Nephron progenitor cell (in vitro differentiated cells): ENCODE results near the gene MFAP5.

Source experiments
- DNase-seq: peaks from one replicate; pipeline ENCODE4 v3.0.0; 2021
- H3K27ac Mint-ChIP-seq: 2 replicates; pipeline ENCODE4 v1.8.0; 2021; ENCODE audit warnings: mild to moderate bottlenecking, moderate library complexity, mixed read lengths
- H3K27me3 Mint-ChIP-seq: 2 replicates; pipeline ENCODE4 v1.8.0; 2021; ENCODE audit warnings: mild to moderate bottlenecking, low read depth, mixed read lengths; ENCODE audit not compliant: poor library complexity
- H3K36me3 Mint-ChIP-seq: 2 replicates; pipeline ENCODE4 v1.8.0; 2021; ENCODE audit warnings: low read depth, mixed read lengths
- H3K4me1 Mint-ChIP-seq: 2 replicates; pipeline ENCODE4 v1.8.0; 2021; ENCODE audit warnings: mixed read lengths
- H3K4me3 Mint-ChIP-seq: 2 replicates; pipeline ENCODE4 v1.8.0; 2021; ENCODE audit warnings: mild to moderate bottlenecking, moderate library complexity, mixed read lengths
- H3K9me3 Mint-ChIP-seq: 2 replicates; pipeline ENCODE4 v1.8.0; 2021; ENCODE audit warnings: mild to moderate bottlenecking, moderate library complexity, mixed read lengths
- TF ChIP-seq, protein P1 (sequence below): fragments of 200-600 bp; sonication (generic); IDR thresholded peaks from 2 replicates; pipeline ENCODE4 v1.5.0; 2021; ENCODE audit warnings: antibody characterized with exemption

Gene MFAP5

DNA sequence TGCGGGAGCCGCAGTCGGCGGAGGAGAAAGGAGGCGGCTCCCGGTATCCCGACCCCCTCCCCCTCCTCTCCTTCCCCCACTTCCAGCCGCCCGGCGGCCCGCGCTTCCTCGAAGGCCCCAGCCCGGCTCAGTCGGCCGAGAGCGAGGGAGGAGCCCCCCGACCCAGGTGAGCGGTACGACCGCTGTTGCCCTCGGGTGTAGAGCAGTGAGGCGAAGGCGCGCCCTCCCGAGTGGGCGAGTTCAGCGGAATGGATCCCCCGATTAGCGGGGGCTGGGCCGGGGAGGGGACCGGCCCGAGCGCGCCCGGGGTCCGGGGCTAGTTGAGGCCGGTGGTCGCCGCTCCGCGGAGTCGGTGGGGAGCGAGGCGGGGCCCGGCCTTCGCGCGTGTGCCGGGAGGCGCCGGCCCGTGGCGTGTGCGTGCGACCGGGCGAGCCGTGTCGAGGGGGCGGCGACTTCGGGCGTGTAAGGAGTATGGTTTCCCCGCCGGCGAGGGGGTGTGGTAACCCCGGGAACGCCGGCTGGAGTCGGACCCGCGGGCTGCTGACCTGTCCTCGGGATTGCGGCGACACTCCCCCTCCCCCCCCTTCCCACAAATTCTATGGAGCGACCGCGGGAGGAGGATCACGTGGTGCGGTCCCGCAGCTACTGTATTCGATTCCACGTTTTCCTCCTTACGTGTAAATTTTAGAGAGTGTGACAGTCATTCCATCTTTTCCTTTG is 35.7 kb upstream of the MFAP5 start:
- H3K4me3 Mint-ChIP-seq: peak overlapping the region; percentile 88
- H3K4me1 Mint-ChIP-seq: peaks cover 54% of the 10 kb centered on the region
- no peaks in the 10 kb centered on the region for H3K9me3 Mint-ChIP-seq
- DNase-seq: peak; percentile 76
- TF ChIP-seq, protein P1, sequence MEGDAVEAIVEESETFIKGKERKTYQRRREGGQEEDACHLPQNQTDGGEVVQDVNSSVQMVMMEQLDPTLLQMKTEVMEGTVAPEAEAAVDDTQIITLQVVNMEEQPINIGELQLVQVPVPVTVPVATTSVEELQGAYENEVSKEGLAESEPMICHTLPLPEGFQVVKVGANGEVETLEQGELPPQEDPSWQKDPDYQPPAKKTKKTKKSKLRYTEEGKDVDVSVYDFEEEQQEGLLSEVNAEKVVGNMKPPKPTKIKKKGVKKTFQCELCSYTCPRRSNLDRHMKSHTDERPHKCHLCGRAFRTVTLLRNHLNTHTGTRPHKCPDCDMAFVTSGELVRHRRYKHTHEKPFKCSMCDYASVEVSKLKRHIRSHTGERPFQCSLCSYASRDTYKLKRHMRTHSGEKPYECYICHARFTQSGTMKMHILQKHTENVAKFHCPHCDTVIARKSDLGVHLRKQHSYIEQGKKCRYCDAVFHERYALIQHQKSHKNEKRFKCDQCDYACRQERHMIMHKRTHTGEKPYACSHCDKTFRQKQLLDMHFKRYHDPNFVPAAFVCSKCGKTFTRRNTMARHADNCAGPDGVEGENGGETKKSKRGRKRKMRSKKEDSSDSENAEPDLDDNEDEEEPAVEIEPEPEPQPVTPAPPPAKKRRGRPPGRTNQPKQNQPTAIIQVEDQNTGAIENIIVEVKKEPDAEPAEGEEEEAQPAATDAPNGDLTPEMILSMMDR: no peak
- peaks cover 13% of the 10 kb centered on the region for H3K36me3 Mint-ChIP-seq
- H3K27me3 Mint-ChIP-seq: no peaks in the 10 kb centered on the region
- H3K27ac Mint-ChIP-seq: peak overlapping the region; percentile 99

- Mint-ChIP-seq H3K27ac (peak within 1 kb of the TSS; percentile 99), H3K4me3 (peak within 1 kb of the TSS; percentile 88), H3K27me3 (no peaks in the 10 kb centered on the region), H3K9me3 (no peaks in the 10 kb centered on the region), H3K36me3 (peaks cover 13% of the 10 kb centered on the region), H3K4me1 (peaks cover 61% of the 10 kb centered on the region)
- peak; percentile 89 for DNase-seq
- TF ChIP-seq, protein P1: no peak
Measured at GRCh38 chr12:8697476-8698131, 35.0 kb upstream of the MFAP5 start, which contains the start of gene RIMKLB. Gene RIMKLB (plus strand): TSS chr12:8697991. CDS start chr12:8713867, 15,876 bp downstream.

- DNase-seq: no peak
- peak overlapping the region; percentile 88 for H3K4me3 Mint-ChIP-seq
Measured at GRCh38 chr12:8697120-8697475, 34.5 kb upstream of the MFAP5 start.

GRCh38 chr12:8696442-8697090 is 33.9 kb upstream of the MFAP5 start:
- Mint-ChIP-seq H3K36me3 (peaks cover 13% of the 10 kb centered on the region), H3K4me3 (peak overlapping the region; percentile 88), H3K27me3 (no peaks in the 10 kb centered on the region), H3K4me1 (peaks cover 63% of the 10 kb centered on the region), H3K9me3 (no peaks in the 10 kb centered on the region), H3K27ac (peak overlapping the region; percentile 83)
- no peak for DNase-seq
- TF ChIP-seq, protein P1: no peak

More at GRCh38 chr12:8697120-8697475, 34.5 kb upstream of the MFAP5 start:
- Mint-ChIP-seq H3K4me1 (peaks cover 61% of the 10 kb centered on the region), H3K36me3 (peaks cover 13% of the 10 kb centered on the region), H3K27ac (peak overlapping the region; percentile 83), H3K27me3 (no peaks in the 10 kb centered on the region), H3K9me3 (no peaks in the 10 kb centered on the region)
- TF ChIP-seq, protein P1: no peak

- DNase-seq: no peak
- Mint-ChIP-seq H3K4me1 (peaks cover 55% of the 10 kb centered on the region), H3K27ac (no peak overlapping the region), H3K36me3 (peaks cover under 1% of the 10 kb centered on the region), H3K27me3 (no peaks in the 10 kb centered on the region), H3K4me3 (no peak overlapping the region), H3K9me3 (no peaks in the 10 kb centered on the region)
- TF ChIP-seq, protein P1: no peak
Measured at GRCh38 chr12:8695116-8695515, 32.5 kb upstream of the MFAP5 start.
